ENCODE measurements around the gene ZNF229. TPM values are rescaled to one million over a fixed set of nuclear protein-coding genes. Genes with fewer than 3 reads are reported as not detected.
"Not testable (repeated sequence)": the region's sequence is repeated elsewhere in the genome, so short reads cannot be mapped to it uniquely, and the experiment has no call there.

Gene ZNF229
- total RNA-seq, 1 experiment from 2014 or later = 2.9 TPM

- H3K36me3 Mint-ChIP-seq (ENCODE audit: insufficient read depth, unreplicated experiment) = no peaks in the 10 kb centered on the region
- DNase-seq (ENCODE audit: unreplicated experiment) = no peak
- TF ChIP-seq CTCF (IDR thresholded peaks at IDR 0.05; ENCODE audit: unreplicated experiment) = no peak
- POLR2A ChIA-PET = no interaction called here
- CTCF ChIA-PET = no interaction called here
- intact Hi-C loops (cut with micrococcal nuclease) = no loop called here
- H3K27me3 Mint-ChIP-seq (ENCODE audit: insufficient read depth, unreplicated experiment) = no peaks in the 10 kb centered on the region
- no peaks in the 10 kb centered on the region for H3K4me1 Mint-ChIP-seq (ENCODE audit: insufficient read depth, unreplicated experiment)
- peaks cover 44% of the 10 kb centered on the region for H3K9me3 Mint-ChIP-seq (ENCODE audit: unreplicated experiment)
- no TSS peak for BruUV-seq (replicated peaks)
- no peak overlapping the region for H3K27ac Mint-ChIP-seq (ENCODE audit: low read depth, unreplicated experiment)
- no peak overlapping the region for H3K4me3 Mint-ChIP-seq (ENCODE audit: unreplicated experiment)
These were observed 12.8 kb downstream of the ZNF229 start for GRCh38 chr19:44435441-44435840.

- BruUV-seq (replicated peaks) = no TSS peak
These were observed 17.3 kb downstream of the ZNF229 start for GRCh38 chr19:44430956-44431355.

GRCh38 chr19:44415553-44415952, 32.7 kb downstream of the ZNF229 start:
- H3K27me3 Mint-ChIP-seq (ENCODE audit: insufficient read depth, unreplicated experiment); intact Hi-C loops (cut with micrococcal nuclease); CTCF ChIA-PET; H3K36me3 Mint-ChIP-seq (ENCODE audit: insufficient read depth, unreplicated experiment); BruUV-seq (replicated peaks); H3K4me3 Mint-ChIP-seq (ENCODE audit: unreplicated experiment); DNase-seq (ENCODE audit: unreplicated experiment); H3K27ac Mint-ChIP-seq (ENCODE audit: low read depth, unreplicated experiment); H3K4me1 Mint-ChIP-seq (ENCODE audit: insufficient read depth, unreplicated experiment): not testable (repeated sequence)
- POLR2A ChIA-PET = interaction anchor here (1.0 kb wide), 1 partner anchor 19 kb away, joined by 3 read pairs; no protein-coding TSS in a partner anchor
- peaks cover 24% of the 10 kb centered on the region for H3K9me3 Mint-ChIP-seq (ENCODE audit: unreplicated experiment)

More at GRCh38 chr19:44430956-44431355, 17.3 kb downstream of the ZNF229 start:
- DNase-seq (ENCODE audit: unreplicated experiment) = no peak
- Mint-ChIP-seq H3K4me3 (ENCODE audit: unreplicated experiment) (no peak overlapping the region), H3K4me1 (ENCODE audit: insufficient read depth, unreplicated experiment) (no peaks in the 10 kb centered on the region), H3K36me3 (ENCODE audit: insufficient read depth, unreplicated experiment) (no peaks in the 10 kb centered on the region), H3K27ac (ENCODE audit: low read depth, unreplicated experiment) (no peak overlapping the region), H3K9me3 (ENCODE audit: unreplicated experiment) (peaks cover 57% of the 10 kb centered on the region), H3K27me3 (ENCODE audit: insufficient read depth, unreplicated experiment) (no peaks in the 10 kb centered on the region)
- intact Hi-C loops (cut with micrococcal nuclease) = no loop called here
- no peak for TF ChIP-seq CTCF (IDR thresholded peaks at IDR 0.05; ENCODE audit: unreplicated experiment)
- ChIA-PET CTCF (no interaction called here), POLR2A (no interaction called here)

GRCh38 chr19:44401139-44402115, 46.8 kb downstream of the ZNF229 start, which contains the start of gene ZNF285:
Gene ZNF285, minus strand, starts transcription at chr19:44401608. Its CDS starts 4,395 bp downstream, at chr19:44397213.
- Mint-ChIP-seq H3K27me3 (ENCODE audit: insufficient read depth, unreplicated experiment) (no peaks in the 10 kb centered on the region), H3K9me3 (ENCODE audit: unreplicated experiment) (peaks cover 17% of the 10 kb centered on the region), H3K4me3 (ENCODE audit: unreplicated experiment) (peak within 1 kb of the TSS; percentile 99), H3K27ac (ENCODE audit: low read depth, unreplicated experiment) (peak within 1 kb of the TSS; percentile 69), H3K4me1 (ENCODE audit: insufficient read depth, unreplicated experiment) (peaks cover 5% of the 10 kb centered on the region), H3K36me3 (ENCODE audit: insufficient read depth, unreplicated experiment) (peaks cover 11% of the 10 kb centered on the region)
- ChIA-PET CTCF (no interaction called here), POLR2A (interaction anchor here (0.6 kb wide), 1 partner anchor 217 kb away, joined by 5 read pairs; no protein-coding TSS in a partner anchor)
- intact Hi-C loops (cut with micrococcal nuclease) = no loop called here
- no peak for TF ChIP-seq CTCF (IDR thresholded peaks at IDR 0.05; ENCODE audit: unreplicated experiment)
- peak; percentile 94 for DNase-seq (ENCODE audit: unreplicated experiment)
- TSS peak; percentile 61 for BruUV-seq (replicated peaks)

GRCh38 chr19:44389268-44389667, 59.0 kb downstream of the ZNF229 start:
- H3K4me3 Mint-ChIP-seq (ENCODE audit: unreplicated experiment); H3K27me3 Mint-ChIP-seq (ENCODE audit: insufficient read depth, unreplicated experiment); H3K27ac Mint-ChIP-seq (ENCODE audit: low read depth, unreplicated experiment); intact Hi-C loops (cut with micrococcal nuclease); BruUV-seq (replicated peaks); POLR2A ChIA-PET; H3K9me3 Mint-ChIP-seq (ENCODE audit: unreplicated experiment); H3K4me1 Mint-ChIP-seq (ENCODE audit: insufficient read depth, unreplicated experiment): not testable (repeated sequence)
- CTCF ChIA-PET = interaction anchor here (0.6 kb wide), 1 partner anchor 20 kb away, joined by 3 read pairs; no protein-coding TSS in a partner anchor
- peak; percentile 19 for DNase-seq (ENCODE audit: unreplicated experiment)
- peaks cover 26% of the 10 kb centered on the region for H3K36me3 Mint-ChIP-seq (ENCODE audit: insufficient read depth, unreplicated experiment)
